DMS114 treated with DMSO at 0.1 percent for 48 hours (cell line): ENCODE results near the gene CHMP1B.
"Not testable (repeated sequence)": the region's sequence is repeated elsewhere in the genome, so short reads cannot be mapped to it uniquely, and the experiment has no call there.

Source experiments
- DNase-seq: peaks from one replicate; lab custom pipeline; 2025; ENCODE audit not compliant: unreplicated experiment; lab: John Stamatoyannopoulos, UW

The CHMP1B gene

GRCh38 chr18:11866764-11867163, 15.6 kb downstream of the CHMP1B start:
- DNase-seq = no peak

- DNase-seq = no peak
Observed at GRCh38 chr18:11868230-11868629, 17.0 kb downstream of the CHMP1B start.

- DNase-seq = no peak
Observed at GRCh38 chr18:11871501-11871900, 20.3 kb downstream of the CHMP1B start.

DNA sequence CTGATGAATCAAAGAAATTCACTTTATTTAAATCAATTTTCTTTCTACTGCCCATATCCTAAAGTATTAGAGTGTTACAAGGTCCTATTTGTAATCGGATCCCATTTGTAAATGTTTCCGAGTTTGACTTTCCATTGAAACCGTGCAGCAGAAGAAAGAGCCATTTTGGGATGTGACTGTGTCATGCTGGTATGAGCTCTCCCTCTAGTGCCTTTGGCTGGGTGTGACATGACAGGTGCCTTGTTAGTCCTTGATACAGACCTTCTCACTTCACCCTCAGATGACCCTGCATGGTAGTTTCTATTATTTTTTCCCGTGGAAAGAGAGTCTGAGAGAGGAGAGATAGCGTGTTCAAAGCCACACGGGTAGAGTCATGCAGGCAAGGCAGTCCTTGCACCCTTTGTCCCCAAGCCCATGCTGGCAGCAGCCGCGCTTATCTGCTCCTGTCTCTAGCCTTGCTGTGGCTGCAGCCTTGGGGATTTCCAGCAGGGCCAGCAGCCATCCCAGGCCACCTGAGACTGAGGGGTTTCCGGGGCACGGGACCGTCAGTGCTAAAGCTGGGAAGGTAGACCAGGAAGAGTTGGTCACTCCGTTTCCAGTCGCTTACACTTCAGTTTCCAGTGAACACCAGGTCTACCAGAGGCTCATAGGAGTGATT, 21.4 kb downstream of the CHMP1B start:
- peak; percentile 5 for DNase-seq

- no peak for DNase-seq
Observed at GRCh38 chr18:11873670-11874340, 22.6 kb downstream of the CHMP1B start.

- DNase-seq = no peak
Observed at GRCh38 chr18:11874676-11875075, 23.5 kb downstream of the CHMP1B start.

DNA sequence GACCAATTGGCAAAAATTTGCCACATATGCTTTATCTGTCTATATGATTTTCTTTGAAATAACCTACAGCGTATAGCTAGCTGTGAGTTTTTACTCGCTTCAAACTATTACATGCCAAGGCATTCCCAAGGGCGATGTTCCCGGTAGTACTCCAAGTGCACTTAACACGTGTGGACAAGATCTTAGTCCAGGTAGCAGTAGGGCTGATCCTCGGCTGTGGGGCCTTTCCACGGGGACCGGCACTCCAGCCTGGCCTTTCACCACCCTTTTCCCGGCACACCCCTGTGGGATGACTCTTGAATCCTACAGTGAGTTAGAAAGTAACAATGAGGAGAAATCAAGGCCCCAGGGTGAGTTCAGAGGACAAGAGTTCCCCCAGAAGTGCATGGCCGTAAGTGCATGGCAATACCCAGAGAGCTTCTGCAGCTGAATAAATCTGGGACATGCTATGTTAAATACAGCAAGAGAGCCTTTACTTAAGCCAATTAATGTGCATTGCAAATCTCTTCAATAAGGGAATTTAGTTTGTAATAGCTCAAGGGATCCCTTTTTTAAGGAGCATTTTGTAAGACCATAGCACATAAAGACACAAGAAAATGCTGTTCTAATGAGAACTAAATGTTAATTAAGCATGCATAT, 26.4 kb downstream of the CHMP1B start:
- DNase-seq = no peak

GRCh38 chr18:11880586-11881304, 29.5 kb downstream of the CHMP1B start:
- no peak for DNase-seq

- DNase-seq = no peak
Observed at GRCh38 chr18:11882636-11883035, 31.4 kb downstream of the CHMP1B start.

GRCh38 chr18:11883153-11883552, 31.9 kb downstream of the CHMP1B start:
- DNase-seq = no peak

DNA sequence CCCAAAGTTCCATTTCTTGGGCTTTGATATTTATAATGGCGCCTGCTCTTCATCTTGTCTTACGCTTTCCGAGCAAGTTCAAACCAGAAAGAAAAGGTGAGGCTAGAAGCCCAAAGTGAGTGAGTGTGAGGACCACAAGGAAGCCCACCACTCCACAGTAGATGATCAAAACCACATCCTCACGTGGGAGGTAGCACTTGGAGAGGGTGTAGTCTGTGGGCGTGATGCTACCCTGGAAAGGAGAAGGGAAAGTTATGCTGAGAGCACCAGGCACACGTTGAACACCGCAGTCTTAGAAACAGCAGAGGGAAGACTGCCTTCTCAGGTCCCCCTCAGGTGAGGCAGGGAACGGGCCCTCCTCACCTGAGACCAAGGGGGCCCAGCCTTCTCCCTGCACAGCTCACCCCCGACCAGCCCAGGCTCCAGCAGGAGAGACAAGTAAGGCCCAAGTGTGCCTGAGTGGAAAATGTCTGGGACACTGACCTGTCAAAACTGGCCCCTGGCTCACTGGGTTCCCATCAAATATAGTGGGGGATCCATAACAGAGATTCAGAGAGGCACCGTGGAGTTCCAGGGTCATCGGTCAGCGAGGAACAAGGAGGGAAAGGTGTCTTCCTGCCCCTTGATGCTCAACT, 33.3 kb downstream of the CHMP1B start:
- no peak for DNase-seq

DNA sequence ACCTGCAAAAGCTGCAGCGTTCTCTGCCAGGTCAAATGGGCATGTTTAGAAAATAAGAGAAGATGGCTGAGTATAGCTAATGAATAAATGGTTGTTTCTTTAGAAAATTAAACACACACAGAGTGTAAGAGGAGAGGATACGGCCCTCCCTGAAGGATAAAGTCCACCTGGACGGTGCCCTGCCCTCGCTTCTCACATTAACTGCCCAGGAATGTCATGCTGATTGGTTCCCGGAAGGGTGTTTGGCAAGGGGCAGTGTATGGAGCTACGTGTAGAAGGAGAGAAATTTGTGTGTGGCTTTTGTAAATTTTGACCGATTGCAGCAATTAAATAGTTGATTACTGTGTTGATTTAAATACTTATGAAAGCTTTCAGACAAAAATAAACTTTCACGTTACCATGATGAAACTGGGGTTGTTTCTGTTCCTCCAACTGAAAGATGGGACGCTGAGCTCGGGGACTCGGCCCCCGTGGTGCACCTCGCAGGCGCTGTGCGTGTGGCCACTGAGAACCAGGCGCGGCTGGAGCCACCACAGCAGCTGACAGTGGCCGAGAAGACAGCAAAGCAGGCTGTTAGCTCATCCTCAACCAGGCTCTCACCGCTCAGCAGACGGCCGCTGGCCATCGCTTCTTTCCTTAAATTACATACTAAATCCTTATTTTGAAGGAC, 34.2 kb downstream of the CHMP1B start:
- DNase-seq = no peak

DNA sequence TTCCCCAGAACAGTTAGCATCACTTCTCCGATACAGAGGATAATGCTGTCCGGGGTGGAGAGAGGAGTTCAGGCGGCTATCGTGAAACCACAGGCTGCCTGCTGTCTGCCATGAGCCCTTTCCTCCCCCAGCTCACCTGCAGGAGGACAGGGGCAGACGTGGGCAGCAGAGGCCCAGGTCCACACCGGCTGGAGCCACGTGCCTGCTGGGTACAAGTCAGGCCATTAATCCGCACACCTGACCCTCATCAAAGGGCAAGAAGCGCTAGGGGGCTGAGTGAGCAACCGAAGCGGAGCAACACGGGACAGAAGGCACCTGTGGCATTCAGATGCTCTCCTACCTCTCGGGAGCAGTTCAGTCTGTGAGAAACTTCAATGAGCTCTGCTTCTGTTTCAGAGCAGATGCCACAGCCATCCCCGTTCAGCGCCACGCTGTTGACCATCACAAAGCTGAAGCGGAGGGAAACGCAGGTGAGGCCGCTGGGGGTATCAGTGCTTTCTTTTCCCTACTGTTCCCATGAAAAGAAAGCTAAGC, 35.4 kb downstream of the CHMP1B start:
- no peak for DNase-seq

DNA sequence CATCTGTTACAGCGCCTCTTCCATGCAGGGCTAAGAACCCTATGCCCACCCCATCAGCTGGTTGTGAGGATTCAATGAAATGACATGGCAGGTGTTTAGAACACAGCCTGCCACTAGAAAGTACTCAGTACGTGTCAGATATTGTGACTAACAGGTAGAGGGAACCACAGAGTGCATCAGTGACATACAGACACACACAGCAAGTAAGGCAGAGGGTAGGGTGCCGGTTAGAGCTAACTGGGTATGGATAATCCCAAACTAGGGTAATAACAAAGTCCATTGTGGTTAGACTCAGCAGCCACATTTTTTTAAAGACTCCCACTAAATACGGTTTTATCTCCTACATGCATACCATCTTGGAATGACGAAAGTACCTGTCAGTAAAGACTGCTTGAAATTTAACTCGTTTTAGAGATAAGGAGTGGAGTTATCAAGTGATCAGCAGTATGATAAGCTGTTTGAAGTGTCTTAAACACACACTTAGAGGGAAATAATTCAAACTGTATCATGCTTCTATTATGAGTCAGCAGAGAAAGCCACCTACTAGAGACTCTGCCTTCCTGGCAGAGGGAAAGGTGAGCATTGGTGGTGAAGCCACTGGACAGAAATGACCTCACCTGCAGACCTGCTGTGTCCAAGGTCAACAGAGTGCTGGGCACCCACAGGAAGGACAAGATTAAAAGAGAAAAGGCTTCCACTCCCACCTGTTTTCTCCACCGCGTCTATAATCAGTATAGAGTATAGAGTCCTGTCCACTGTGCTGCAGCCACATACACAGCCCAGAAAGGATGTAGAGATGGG, 36.3 kb downstream of the CHMP1B start:
- no peak for DNase-seq

- no peak for DNase-seq
Observed at GRCh38 chr18:11888726-11889125, 37.5 kb downstream of the CHMP1B start.

DNA sequence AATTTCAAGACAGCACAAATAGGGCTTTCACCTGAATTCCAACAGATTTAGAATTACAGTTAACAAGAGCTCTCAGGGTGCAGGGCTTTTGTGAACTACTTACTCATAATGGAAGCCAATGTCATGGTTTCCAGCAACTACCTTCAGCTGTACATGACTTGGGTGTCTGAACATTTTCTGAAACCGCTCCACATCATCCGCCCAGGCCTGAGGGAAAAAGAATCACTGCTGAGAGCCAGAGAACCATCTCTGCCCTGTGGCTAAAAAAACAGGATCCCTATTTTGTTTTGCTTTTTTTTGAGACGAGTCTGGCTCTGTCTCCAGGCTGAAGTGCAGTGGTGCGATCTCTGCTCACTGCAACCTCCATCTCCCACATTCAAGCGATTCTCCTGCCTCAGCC, 38.1 kb downstream of the CHMP1B start:
- no peak for DNase-seq

- DNase-seq = no peak
Observed at GRCh38 chr18:11891737-11892136, 40.5 kb downstream of the CHMP1B start.

GRCh38 chr18:11892438-11892837, 41.2 kb downstream of the CHMP1B start:
- DNase-seq = not testable (repeated sequence)

DNA sequence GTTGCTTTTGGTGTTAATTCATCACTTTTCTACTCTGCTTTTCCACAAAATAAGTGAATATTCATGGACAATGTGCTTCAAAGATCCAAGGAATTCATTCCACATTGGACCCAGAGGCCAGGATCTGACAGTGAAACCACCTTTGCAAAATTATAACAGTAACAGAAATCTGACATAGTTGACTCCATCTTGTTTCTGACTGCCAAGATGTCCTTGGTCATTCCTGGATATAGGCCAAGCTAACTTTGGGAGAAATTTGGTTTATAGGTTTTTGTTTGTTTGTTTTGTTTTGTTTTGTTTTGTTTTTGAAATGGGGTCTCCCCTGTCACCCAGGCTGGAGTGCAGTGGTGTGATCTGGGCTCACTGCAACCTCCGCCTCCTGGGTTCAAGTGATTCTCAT, 46.6 kb downstream of the CHMP1B start:
- DNase-seq = no peak

DNA sequence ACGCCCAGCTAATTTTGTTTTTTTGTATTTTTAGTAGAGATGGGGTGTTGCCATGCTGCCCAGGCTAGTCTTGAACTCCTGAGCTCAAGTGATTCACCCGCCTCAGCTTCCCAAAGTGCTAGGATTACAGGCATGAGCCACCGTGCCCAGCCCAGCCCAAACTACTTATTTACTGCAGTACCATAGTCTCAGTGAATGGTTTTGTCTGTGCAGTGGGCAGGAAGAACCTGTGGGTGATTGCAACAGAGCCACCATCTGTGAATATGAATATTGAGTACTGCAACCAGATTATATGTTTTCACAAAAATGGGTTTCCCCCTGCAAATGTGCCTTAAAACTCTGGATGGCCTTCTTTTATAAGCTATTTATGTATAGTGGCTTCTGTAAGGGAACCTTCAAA, 47.9 kb downstream of the CHMP1B start:
- DNase-seq = no peak
